Type B pancreatic cell (in vitro differentiated cells): ENCODE measurements around the gene SIRT4. TPM values are rescaled to one million over a fixed set of nuclear protein-coding genes. Genes with fewer than 3 reads are reported as not detected.

ENCODE experiments used
- DNase-seq: peaks from one replicate; pipeline ENCODE4 v3.0.0; 2021; ENCODE audit warnings: mixed read lengths; ENCODE audit not compliant: unreplicated experiment; ENCODE audit errors: extremely low spot score
- H3K27ac Mint-ChIP-seq: 2 replicates; pipeline ENCODE4 v1.8.0; 2021; ENCODE audit warnings: mild to moderate bottlenecking, mixed read lengths
- H3K27me3 Mint-ChIP-seq: 2 replicates; pipeline ENCODE4 v1.8.0; 2021; ENCODE audit warnings: mixed read lengths
- H3K36me3 Mint-ChIP-seq: 2 replicates; pipeline ENCODE4 v1.8.0; 2021; ENCODE audit warnings: mixed read lengths
- H3K4me1 Mint-ChIP-seq: one replicate; pipeline ENCODE4 v1.8.0; 2021; ENCODE audit warnings: mixed read lengths; ENCODE audit not compliant: unreplicated experiment
- H3K4me3 Mint-ChIP-seq: 2 replicates; pipeline ENCODE4 v1.8.0; 2021; ENCODE audit warnings: mild to moderate bottlenecking, mixed read lengths
- H3K9me3 Mint-ChIP-seq: 2 replicates; pipeline ENCODE4 v1.8.0; 2021; ENCODE audit warnings: mixed read lengths
- CTCF ChIP-seq: fragments of 200-600 bp; sonication (generic); conservative IDR thresholded peaks from 2 replicates; pipeline ENCODE4 v1.5.0; 2021; ENCODE audit warnings: antibody characterized with exemption, mild to moderate bottlenecking
- total RNA-seq: library from RNA; stranded (reverse); gene quantifications from 2 replicates; pipeline ENCODE4 v1.2.1, GENCODE V29; 2021; ENCODE audit warnings: low replicate concordance

Gene SIRT4
- total RNA-seq, 1 donor from 2014 or later: 2.0 TPM

DNA sequence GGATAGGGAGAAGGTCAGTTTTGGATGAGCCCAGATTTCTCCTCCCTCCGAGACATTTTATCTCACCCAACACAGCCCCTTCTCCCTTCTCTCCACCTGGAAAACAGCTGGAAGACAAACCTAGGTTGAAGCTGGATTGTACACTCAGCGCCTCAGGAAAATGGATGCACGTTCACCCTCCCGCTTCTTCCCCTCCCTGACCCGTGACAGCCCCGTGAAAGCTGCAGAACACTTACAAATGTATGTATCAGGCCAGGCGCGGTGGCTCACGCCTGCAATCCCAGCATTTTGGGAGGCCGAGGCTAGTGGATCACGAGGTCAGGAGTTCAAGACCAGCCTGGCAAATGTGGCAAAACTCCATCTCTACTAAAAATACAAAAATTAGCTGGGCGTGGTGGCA lies 14.6 kb upstream of the SIRT4 start:
- peaks cover 2% of the 10 kb centered on the region for H3K27me3 Mint-ChIP-seq
- peaks cover 10% of the 10 kb centered on the region for H3K4me1 Mint-ChIP-seq
- no peaks in the 10 kb centered on the region for H3K36me3 Mint-ChIP-seq
- H3K9me3 Mint-ChIP-seq: no peaks in the 10 kb centered on the region
- H3K27ac Mint-ChIP-seq: no peak overlapping the region
- no peak for TF ChIP-seq CTCF
- no peak for DNase-seq
- H3K4me3 Mint-ChIP-seq: no peak overlapping the region

DNA sequence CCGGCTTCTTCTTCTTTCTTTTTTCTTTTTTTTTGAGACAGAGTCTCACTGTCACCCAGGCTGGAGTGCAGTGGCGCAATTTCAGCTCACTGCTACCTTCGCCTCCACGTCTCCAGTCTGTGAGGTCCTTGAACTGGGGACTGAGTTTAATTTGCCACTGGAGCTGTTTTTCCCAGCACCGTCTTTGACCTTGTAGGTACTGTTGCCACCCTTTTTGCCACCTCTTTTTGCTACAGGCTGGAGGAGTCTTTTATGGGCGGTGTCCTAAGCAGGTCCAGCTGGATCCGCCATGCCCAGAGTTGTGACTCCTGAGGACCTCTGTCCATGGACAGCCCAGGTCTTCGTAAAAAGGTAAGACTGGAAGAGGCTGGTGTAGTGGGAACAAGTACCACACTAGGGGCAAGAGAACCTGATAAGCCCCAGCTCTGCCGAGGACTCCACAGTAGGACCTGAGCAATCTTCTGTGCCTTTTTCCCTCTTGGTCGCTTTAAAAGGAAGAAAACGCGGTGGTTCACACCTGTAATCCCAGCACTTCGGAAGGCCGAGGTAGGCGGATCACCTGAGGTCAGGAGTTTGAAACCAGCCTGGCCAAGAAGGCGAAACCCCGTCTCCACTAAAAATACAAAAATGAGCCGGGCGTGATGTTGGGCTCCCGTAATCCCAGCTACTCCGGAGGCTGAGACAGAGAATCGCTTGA lies 11.4 kb upstream of the SIRT4 start:
- Mint-ChIP-seq H3K36me3 (no peaks in the 10 kb centered on the region), H3K27ac (no peak overlapping the region), H3K9me3 (no peaks in the 10 kb centered on the region), H3K27me3 (peaks cover 2% of the 10 kb centered on the region), H3K4me1 (peaks cover 10% of the 10 kb centered on the region), H3K4me3 (no peak overlapping the region)
- TF ChIP-seq CTCF: no peak
- DNase-seq: no peak

- no peak for DNase-seq
- no peak for TF ChIP-seq CTCF
- no peaks in the 10 kb centered on the region for H3K36me3 Mint-ChIP-seq
- H3K9me3 Mint-ChIP-seq: no peaks in the 10 kb centered on the region
- H3K4me1 Mint-ChIP-seq: peaks cover 5% of the 10 kb centered on the region
- H3K4me3 Mint-ChIP-seq: no peak overlapping the region
- H3K27ac Mint-ChIP-seq: no peak overlapping the region
- no peaks in the 10 kb centered on the region for H3K27me3 Mint-ChIP-seq
Measured at GRCh38 chr12:120292411-120292660, 9.8 kb upstream of the SIRT4 start.

DNA sequence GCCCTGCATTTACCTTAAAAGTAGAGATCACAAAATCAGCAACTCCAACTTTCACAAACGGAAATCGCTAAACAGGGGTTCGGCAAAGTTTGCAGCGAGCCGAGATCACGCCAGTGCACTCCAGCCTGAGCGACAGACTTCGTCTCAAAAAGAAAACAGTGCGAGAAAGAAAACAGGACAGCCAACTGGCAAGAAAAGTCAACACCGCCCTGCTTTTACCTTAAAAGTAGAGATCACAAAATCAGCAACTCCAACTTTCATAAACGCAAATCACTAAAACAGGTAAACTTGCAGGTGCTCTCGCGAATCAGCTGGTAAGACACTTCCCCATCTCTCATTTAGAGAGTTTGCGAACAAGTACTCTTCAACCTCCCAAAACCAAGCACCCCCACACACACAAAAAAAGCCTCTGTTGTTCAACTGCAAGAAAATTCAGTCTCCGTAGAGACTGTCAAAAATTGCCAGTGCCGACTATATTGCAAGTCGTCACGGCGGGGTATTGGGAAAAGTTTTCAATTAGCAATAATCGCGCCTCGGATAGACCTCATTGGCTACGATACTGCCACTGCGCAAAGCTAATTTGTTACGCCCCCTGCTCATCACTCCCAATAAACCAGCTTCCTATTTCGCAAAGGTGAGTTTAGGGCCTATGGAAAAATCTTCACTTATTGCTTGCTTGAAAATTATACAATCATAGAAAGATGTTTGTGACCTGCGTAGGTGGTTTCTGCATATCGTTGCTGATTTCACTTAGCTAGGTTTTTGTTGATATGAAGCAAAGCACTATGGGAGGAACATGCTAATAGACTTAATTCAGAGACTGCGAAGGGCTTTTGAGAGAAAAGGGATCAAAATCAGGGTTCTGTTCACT lies 9.2 kb upstream of the SIRT4 start, which contains the start of gene RNU4-1:
TSS of gene RNU4-1 (minus strand) at position 577 of the 871 bp plus-strand sequence.
- DNase-seq: peak; percentile 78
- TF ChIP-seq CTCF: no peak
- Mint-ChIP-seq H3K4me1 (peaks cover 5% of the 10 kb centered on the region), H3K27ac (no peak within 1 kb of the TSS), H3K4me3 (no peak within 1 kb of the TSS), H3K9me3 (no peaks in the 10 kb centered on the region), H3K27me3 (no peaks in the 10 kb centered on the region), H3K36me3 (no peaks in the 10 kb centered on the region)

DNA sequence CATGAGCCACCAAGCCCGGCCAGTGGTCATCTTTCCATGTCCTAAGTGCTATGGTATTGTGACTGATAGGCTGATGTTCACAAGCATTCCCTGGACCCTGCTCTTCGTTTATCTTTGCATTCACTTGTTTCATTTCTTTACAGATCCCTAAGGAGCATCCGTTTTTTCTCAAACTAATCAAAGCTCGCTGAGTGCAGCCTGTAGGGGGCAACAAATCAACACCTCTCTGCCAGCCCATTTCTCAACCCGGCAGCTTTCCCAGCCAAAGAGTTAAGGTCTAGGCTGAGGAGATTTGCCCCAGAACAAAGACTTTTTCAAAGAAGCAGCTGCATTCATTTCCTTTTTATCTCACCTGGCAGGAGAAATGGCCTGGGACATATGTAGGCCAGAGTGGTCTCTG lies 12.1 kb downstream of the SIRT4 start:
- no peaks in the 10 kb centered on the region for H3K36me3 Mint-ChIP-seq
- no peaks in the 10 kb centered on the region for H3K9me3 Mint-ChIP-seq
- no peaks in the 10 kb centered on the region for H3K27me3 Mint-ChIP-seq
- no peak for DNase-seq
- no peak overlapping the region for H3K4me3 Mint-ChIP-seq
- H3K4me1 Mint-ChIP-seq: peaks cover 13% of the 10 kb centered on the region
- H3K27ac Mint-ChIP-seq: no peak overlapping the region
- peak; percentile 55 for TF ChIP-seq CTCF
